ENCODE data around the gene PGAP3. TPM values are rescaled to one million over a fixed set of nuclear protein-coding genes. Genes with fewer than 3 reads are reported as not detected.
A peak's percentile ranks its signal among the peaks of the same experiment; 100 is the strongest.

PGAP3 gene
- total RNA-seq, 1 donor from 2014 or later = 11.2 TPM

DNA sequence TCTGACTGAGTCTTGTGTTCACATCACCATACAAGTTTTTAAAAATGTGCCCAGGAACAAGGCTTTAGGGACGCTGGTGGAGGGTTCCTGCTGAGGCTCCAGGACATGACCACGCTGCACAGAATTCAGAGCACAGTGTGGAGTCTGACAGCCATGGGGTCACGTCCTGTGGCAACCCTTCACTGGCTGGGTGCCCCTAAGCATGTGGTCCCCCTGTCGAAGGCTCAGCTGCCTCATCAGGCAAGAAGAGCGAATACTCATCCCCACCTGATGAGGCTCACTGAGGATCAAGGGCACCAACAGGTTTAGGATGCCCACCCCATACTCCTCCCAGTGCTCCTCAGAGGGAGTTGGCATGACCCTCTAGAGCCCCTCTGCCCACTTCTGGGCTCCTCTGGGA, 13.7 kb downstream of the PGAP3 start:
- H3K9me3 Mint-ChIP-seq (ENCODE audit: unreplicated experiment) = no peaks in the 10 kb centered on the region

DNA sequence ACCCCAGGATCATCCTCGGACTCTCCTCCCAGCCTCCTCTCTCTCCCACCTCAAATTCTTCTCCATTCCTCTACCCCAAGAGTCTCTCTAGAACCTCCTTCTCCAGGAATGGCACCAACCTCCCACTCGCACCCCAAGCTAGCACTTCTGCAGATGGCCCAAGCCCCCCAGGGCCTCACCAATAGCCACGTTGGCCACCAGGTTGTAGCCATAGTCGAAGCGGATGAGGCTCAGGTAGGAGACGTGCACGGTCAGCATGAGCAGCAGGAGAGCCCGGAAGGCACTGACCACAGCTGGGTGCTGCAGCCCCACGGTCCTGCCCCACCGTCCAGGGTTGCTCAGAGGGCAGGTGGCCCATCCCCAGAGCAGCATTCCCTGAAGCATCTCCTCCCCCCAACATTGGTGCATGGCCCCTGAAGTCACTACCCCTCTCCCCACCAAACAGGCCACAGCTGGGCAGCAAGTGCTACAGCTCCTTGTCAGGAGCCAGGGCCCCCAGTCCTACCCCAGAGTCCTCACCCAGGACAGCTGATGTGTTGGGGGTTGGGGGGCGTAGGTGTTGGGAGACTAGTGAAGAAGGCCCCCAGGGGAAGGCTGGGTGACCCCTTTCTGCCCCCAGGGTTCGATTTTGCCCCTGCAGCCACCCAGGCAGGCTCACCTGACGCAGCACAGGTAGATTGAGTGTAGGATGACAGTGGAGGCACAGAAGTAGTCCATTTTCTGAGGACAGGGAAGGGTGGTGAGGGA, 14.3 kb downstream of the PGAP3 start:
- no peak overlapping the region for H3K4me3 Mint-ChIP-seq (ENCODE audit: unreplicated experiment)
- TF ChIP-seq, protein P1, sequence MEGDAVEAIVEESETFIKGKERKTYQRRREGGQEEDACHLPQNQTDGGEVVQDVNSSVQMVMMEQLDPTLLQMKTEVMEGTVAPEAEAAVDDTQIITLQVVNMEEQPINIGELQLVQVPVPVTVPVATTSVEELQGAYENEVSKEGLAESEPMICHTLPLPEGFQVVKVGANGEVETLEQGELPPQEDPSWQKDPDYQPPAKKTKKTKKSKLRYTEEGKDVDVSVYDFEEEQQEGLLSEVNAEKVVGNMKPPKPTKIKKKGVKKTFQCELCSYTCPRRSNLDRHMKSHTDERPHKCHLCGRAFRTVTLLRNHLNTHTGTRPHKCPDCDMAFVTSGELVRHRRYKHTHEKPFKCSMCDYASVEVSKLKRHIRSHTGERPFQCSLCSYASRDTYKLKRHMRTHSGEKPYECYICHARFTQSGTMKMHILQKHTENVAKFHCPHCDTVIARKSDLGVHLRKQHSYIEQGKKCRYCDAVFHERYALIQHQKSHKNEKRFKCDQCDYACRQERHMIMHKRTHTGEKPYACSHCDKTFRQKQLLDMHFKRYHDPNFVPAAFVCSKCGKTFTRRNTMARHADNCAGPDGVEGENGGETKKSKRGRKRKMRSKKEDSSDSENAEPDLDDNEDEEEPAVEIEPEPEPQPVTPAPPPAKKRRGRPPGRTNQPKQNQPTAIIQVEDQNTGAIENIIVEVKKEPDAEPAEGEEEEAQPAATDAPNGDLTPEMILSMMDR (IDR thresholded peaks at IDR 0.05; ENCODE audit: unreplicated experiment) = no peak

More for the DNA sequence above, 13.7 kb downstream of the PGAP3 start:
- Mint-ChIP-seq H3K4me3 (ENCODE audit: unreplicated experiment) (no peak overlapping the region), H3K4me1 (ENCODE audit: unreplicated experiment) (peaks cover 2% of the 10 kb centered on the region), H3K36me3 (ENCODE audit: low read depth, unreplicated experiment) (peaks cover 5% of the 10 kb centered on the region), H3K27ac (ENCODE audit: unreplicated experiment) (no peak overlapping the region), H3K27me3 (ENCODE audit: unreplicated experiment) (peaks cover 19% of the 10 kb centered on the region)
- no peak for DNase-seq (ENCODE audit: low spot score)
- TF ChIP-seq, protein P1 (IDR thresholded peaks at IDR 0.05; ENCODE audit: unreplicated experiment) = no peak

DNA sequence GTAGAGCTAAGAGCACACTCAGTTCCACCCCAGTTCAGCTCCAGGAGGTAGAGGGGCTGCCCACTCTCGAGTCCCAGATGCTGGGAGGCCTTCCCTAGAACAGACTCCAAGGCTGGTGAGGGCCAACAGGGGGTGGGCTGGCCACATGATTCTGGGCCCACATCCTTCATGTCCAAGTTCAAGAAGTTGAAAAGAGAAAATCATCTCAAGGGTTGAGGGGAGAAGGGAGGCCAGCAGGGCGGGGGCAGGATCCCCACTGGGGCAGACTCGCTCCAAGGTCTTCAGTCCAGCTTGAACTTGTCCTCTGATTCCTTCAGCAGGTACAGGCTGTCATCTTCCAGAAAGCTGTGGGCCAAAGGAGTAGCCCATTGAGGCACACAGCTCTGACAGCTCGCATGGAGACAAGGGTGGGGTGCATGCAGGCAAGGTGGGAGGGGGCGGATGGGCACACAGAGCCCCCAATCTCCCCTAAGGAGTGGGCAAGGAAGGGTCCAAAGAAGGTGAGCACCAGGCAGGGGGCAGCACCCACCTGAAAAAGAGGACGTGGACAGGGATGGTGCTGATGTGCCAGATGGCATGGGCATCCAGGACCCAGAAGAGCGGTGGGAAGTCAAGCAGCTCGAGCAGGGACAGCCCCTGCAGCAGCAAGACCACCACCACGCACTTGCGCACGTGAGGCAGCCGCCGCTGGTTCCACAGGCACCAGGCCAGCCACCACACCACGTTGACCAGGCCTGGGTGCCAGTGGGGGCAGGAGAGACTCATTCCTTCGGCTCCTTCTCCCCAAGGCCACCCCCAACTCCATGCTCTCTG, 15.1 kb downstream of the PGAP3 start:
- TF ChIP-seq, protein P1 (IDR thresholded peaks at IDR 0.05; ENCODE audit: unreplicated experiment) = no peak
- no peaks in the 10 kb centered on the region for H3K9me3 Mint-ChIP-seq (ENCODE audit: unreplicated experiment)
- peaks cover 23% of the 10 kb centered on the region for H3K27me3 Mint-ChIP-seq (ENCODE audit: unreplicated experiment)
- no peak overlapping the region for H3K4me3 Mint-ChIP-seq (ENCODE audit: unreplicated experiment)
- no peak overlapping the region for H3K27ac Mint-ChIP-seq (ENCODE audit: unreplicated experiment)
- peaks cover 4% of the 10 kb centered on the region for H3K4me1 Mint-ChIP-seq (ENCODE audit: unreplicated experiment)
- H3K36me3 Mint-ChIP-seq (ENCODE audit: low read depth, unreplicated experiment) = peaks cover 5% of the 10 kb centered on the region
- DNase-seq (ENCODE audit: low spot score) = no peak

More for the DNA sequence above, 14.3 kb downstream of the PGAP3 start:
- Mint-ChIP-seq H3K4me1 (ENCODE audit: unreplicated experiment) (peaks cover 3% of the 10 kb centered on the region), H3K27me3 (ENCODE audit: unreplicated experiment) (peaks cover 23% of the 10 kb centered on the region), H3K36me3 (ENCODE audit: low read depth, unreplicated experiment) (peaks cover 5% of the 10 kb centered on the region), H3K9me3 (ENCODE audit: unreplicated experiment) (no peaks in the 10 kb centered on the region), H3K27ac (ENCODE audit: unreplicated experiment) (no peak overlapping the region)
- no peak for DNase-seq (ENCODE audit: low spot score)

DNA sequence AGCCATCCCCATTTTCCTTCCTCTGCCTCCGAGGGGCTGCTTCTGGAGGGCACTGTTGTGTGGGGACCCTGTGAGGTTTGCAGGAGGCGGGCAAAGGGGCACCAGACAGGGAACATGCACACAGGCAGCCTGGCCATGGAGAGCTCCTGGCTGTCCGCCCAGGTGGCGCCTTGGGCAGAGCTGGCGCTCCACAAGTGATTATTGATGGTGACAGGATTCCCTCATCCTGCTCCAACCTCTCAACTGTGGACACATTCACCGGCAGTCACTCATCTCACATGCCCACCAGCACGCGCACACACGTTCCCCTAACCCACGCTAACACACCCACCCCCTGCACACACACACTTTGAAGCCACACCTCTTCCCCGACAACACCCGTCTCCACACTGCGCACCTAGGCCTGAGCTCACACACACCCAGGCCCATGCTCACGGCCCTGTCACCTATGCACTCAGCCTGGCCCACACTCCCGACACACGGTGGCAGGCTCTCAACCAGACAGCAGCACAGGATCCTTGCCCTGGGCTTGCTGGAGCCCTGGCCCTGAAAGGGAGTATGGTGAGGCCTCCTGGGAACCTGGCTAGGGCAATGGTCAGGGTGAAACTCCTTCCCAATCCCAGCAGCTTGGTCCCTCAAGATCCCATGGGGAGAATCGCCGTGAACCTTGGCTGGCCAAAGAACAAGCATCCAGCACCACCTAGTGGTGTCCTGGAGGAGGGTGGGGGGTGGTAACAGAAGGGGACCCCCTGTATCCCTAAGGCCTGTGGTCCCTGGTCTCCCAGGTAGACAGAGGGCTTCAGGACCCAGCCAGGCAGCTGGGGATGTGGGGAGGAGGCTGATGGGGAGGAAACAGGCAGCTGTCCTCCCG, 16.0 kb downstream of the PGAP3 start:
- TF ChIP-seq, protein P1 (IDR thresholded peaks at IDR 0.05; ENCODE audit: unreplicated experiment) = peak; percentile 42
- H3K9me3 Mint-ChIP-seq (ENCODE audit: unreplicated experiment) = no peaks in the 10 kb centered on the region
- peaks cover 4% of the 10 kb centered on the region for H3K4me1 Mint-ChIP-seq (ENCODE audit: unreplicated experiment)
- peak overlapping the region; percentile 30 for H3K27ac Mint-ChIP-seq (ENCODE audit: unreplicated experiment)
- H3K4me3 Mint-ChIP-seq (ENCODE audit: unreplicated experiment) = no peak overlapping the region
- H3K27me3 Mint-ChIP-seq (ENCODE audit: unreplicated experiment) = peaks cover 24% of the 10 kb centered on the region
- peak; percentile 58 for DNase-seq (ENCODE audit: low spot score)
- H3K36me3 Mint-ChIP-seq (ENCODE audit: low read depth, unreplicated experiment) = peaks cover 5% of the 10 kb centered on the region
